Fibroblast of gingiva (primary cell): ENCODE data around the gene SLC25A48.

Experiments used
- DNase-seq: peaks from one replicate; pipeline ENCODE4 v3.0.0-alpha.2; 2011; ENCODE audit warnings: low read depth

Gene SLC25A48

DNA sequence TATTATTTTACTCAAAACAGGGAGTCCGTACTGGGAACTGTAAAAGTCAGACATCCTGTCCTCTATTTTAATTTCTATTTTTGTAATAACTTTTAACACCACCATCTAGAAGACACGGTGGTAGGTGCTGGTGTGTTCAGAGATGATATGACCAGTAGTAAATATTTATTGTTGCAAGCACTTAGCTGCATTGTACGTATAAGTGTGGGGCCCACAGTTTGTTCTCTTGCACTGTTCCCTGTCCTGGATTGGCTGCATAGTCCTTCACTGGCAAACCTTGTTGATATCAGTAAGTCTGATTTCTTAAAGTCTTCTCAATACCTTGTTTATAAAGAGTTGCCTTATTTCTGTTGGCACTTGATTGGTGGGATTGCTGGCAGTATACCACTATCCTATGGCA lies 85.7 kb downstream of the SLC25A48 start:
- DNase-seq, result no peak

DNA sequence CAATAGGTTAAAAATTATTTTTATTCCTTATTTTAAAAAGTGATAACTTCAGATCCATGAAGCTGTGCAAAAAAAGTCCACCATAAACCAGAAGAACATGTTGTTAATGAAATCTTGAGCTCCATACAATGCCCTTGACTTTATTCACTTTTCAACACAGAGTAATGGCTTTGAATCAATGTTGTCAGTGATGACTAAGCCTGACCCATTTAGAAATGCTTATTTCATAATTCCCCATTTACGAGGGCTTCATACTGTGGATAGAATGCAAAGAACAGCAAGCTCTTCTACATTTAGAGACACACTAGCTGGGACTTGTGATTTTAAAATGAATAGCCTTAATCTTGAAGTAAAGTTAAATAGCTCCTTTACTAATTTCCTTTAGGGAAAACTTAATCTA lies 86.9 kb downstream of the SLC25A48 start:
- peak; percentile 4 for DNase-seq

DNA sequence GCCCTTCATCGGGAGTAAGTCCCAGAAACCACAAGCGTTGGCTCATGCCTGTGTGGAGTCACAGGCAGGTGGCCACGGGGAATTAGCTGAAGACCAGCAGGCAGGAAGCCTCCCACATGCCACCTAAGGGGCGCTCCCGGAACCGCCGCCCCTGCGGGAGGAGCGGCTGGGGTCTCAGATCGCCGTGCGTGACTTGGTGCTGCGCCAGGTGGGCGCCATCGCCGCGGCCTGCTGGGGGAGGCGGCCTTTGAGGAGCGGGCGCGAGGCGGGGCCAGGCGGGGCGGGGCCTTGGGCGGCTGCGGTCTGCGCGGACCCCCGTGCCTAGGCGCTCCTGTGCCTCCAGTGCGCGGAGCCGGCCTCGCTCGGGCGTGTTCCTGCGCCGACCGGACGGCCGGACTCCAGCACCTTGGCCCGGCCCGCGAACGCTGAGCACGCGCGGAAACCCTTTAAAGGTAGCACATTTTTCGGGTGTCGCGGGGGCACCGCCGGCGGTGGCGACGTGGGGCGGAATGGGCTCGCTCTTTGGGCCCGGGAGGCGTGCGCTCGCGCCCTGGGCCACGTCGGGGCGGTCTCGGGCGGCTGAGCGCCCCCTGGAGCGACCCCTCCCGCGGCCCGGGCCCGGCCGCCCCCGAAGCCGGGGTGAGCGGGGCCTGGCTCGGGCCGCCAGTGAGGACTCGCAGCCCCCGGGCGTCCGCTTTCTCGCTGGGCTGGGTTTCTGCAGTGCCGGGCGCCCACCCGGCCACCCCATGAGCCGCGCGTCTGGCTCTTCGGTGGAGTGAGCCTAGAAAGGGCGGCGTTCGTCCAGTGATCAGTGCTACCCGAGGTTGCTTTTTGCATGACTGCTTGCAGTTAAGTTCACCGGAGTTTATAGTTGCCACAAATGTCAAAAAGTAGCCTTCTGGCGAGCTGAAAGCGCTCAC lies 95.8 kb downstream of the SLC25A48 start:
- DNase-seq, result no peak

DNA sequence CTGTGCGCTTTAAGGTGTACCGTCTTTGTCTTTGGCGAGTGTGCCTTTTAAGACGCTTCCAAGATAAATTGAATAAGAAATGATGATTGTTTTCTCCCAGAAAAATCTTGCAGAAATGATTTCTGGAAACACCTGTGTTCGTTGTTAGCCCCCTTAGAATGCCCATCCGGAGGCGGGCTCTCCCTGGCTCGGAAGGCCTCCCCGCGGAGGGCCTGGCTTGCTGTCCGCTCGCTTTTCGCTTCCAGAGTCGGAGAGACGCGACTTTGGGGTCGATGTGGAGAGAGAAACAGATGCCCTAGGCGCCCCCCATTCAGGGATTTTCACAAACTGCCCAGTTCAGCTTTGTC lies 96.5 kb downstream of the SLC25A48 start:
- DNase-seq, result no peak

GRCh38 chr5:135934939-135935338 lies 100.5 kb downstream of the SLC25A48 start:
- no peak for DNase-seq

DNA sequence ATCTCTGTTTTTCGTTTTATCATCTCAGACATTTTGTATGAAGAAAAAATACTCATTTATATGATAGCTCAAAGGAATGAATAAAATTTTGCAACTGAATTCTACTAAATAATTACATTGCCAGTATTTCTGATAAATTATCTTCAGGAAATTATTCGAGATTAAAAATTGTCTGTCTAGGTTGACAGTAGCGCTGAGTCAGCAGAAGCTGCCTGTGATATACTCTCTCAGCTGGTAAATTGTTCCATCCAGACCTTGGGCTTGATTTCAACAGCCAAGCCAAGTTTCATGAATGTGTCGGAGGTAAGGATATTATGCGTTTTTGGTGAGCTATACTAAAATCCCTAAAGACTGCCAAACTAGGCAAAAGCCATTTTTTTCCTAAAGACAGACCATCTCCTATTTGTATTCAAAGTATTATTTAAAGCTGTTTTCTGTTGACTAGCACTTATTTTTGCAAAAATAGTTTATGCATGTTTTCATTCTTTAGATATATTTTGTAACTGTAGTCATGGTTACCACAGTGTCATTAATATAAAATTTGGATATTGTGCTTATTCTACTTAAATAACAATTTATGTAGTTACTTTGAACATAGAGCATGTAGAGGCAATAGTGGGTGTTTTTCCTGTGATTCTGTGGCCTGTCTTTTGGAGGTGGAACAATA lies 102.9 kb downstream of the SLC25A48 start:
- DNase-seq, result no peak
